ENCODE data around the gene SLC23A3. TPM values are rescaled to one million over a fixed set of nuclear protein-coding genes. Genes with fewer than 3 reads are reported as not detected.
A peak's percentile ranks its signal among the peaks of the same experiment; 100 is the strongest.

The SLC23A3 gene
- total RNA-seq, 2 donors from 2014 or later: 0.46 to 1.9 TPM

DNA sequence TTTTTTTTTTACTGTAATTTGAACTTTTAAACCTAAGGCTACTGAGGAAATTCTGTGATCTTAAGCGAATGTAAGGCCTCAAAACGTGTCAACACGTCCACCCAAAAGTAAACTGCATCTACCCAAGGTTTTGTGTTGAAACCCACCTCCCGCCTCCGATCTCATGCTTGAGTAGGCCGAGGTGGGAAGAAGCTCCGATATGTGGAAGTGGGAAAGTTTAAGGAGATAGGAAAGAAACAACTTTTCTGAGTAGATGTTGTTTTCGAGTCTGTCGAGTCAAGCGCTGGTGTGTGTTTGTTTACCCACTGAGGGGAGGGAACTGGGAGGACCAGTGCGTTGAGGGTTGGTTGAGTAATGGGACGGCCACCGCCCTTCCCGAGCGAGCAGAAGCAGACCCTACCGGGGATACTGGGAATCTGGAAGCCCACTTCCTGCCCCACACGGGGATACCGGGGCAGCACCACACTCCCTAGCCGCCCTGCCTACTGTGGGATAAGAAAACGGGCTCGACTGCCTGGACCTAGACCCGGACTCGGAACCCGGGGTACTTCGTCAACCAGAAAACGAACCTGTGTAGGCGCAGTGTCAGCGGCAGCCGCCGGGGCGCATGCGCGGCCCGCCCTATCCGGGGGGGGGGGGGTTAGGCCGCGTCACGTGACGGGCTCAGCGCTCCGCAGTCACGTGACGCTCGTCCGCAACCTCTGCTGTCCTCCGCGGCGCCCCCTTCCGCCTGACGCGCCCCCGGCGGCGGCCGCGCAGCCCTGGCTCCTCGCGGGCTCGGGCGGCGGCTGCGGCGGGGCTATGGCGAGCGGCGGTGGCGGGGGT lies 7.9 kb upstream of the SLC23A3 start, which contains the start of gene RETREG2:
Gene RETREG2 (plus strand): TSS at position 724 of the 825 bp plus-strand sequence. CDS start 78 bp downstream, at position 802.
- Mint-ChIP-seq H3K4me1 (peaks cover 19% of the 10 kb centered on the region), H3K9me3 (no peaks in the 10 kb centered on the region), H3K4me3 (peak within 1 kb of the TSS; percentile 76), H3K27me3 (ENCODE audit: insufficient read depth) (no peaks in the 10 kb centered on the region), H3K36me3 (ENCODE audit: low read depth) (peaks cover 31% of the 10 kb centered on the region), H3K27ac (peak within 1 kb of the TSS; percentile 95)
- Histone ChIP-seq H3K4me1 (ENCODE audit: control insufficient read depth, insufficient read depth, low read length) (no peaks in the 10 kb centered on the region), H3K27me3 (ENCODE audit: control insufficient read depth, insufficient read depth, low read length, poor library complexity, severe bottlenecking) (no peaks in the 10 kb centered on the region), H3K9me3 (ENCODE audit: control insufficient read depth, low read length) (no peaks in the 10 kb centered on the region), H3K36me3 (ENCODE audit: control insufficient read depth, insufficient read depth, low read length) (peaks cover 55% of the 10 kb centered on the region), H3K4me3 (ENCODE audit: low read length) (peak within 1 kb of the TSS; percentile 96), H3K9ac (ENCODE audit: extremely low read depth, low read length, poor library complexity, severe bottlenecking) (peak within 1 kb of the TSS; percentile 63), H3K27ac (ENCODE audit: low read depth, low read length) (peak within 1 kb of the TSS; percentile 78)
- peak; percentile 95 for DNase-seq
- 0 to 1% methylated on average over 31 to 67 of the region's 67 CpGs for WGBS, 2 experiments (ENCODE audit: insufficient coverage in 1 of 2, insufficient read length in 1 of 2)
- TF ChIP-seq, protein P1, sequence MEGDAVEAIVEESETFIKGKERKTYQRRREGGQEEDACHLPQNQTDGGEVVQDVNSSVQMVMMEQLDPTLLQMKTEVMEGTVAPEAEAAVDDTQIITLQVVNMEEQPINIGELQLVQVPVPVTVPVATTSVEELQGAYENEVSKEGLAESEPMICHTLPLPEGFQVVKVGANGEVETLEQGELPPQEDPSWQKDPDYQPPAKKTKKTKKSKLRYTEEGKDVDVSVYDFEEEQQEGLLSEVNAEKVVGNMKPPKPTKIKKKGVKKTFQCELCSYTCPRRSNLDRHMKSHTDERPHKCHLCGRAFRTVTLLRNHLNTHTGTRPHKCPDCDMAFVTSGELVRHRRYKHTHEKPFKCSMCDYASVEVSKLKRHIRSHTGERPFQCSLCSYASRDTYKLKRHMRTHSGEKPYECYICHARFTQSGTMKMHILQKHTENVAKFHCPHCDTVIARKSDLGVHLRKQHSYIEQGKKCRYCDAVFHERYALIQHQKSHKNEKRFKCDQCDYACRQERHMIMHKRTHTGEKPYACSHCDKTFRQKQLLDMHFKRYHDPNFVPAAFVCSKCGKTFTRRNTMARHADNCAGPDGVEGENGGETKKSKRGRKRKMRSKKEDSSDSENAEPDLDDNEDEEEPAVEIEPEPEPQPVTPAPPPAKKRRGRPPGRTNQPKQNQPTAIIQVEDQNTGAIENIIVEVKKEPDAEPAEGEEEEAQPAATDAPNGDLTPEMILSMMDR (conservative IDR thresholded peaks at IDR 0.05): peak; percentile 62

DNA sequence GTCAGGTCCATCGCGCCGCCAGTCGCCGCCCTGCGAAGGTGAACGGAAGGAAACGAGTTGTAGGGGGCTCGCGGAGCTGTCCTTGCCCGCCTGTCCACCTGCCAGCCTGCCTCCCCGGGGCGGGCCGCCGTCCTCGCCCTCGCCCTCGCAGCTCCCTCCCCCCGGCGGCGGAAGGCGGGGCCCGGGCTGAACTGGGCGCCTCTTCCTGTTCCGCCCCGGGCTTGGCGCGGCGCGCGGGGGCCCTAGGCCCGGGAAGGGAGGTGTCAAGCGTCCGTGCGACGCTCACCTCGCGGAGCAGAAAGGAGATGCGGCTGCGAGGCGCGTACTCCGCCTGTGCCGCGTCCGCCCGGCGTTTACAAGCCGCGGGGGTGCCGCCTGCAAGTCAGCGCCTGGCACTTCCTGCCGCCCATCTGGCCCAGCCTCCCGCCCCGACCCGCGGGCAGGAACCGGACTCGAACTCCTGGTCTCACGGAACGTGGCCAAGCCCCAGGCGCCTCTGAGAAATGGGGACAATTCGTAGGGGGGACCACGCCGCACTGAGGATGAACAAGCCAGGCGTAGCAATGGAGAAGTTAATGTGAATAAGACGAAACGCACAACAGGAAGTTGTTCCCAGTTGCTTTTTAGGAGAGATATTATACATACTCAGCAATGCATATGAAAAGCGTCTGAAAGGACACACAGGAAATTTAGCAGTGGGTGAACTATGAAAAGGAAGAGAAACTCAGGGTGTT lies 7.2 kb upstream of the SLC23A3 start, which contains the start of gene CNPPD1:
Gene CNPPD1 (minus strand): TSS at position 108 of the 734 bp plus-strand sequence. CDS start 97 bp downstream, at position 11.
- H3K4me3 Mint-ChIP-seq: peak within 1 kb of the TSS; percentile 76
- no peaks in the 10 kb centered on the region for H3K4me1 ChIP-seq (ENCODE audit: control insufficient read depth, insufficient read depth, low read length)
- peak within 1 kb of the TSS; percentile 95 for H3K27ac Mint-ChIP-seq
- DNase-seq: peak; percentile 92
- WGBS, 2 experiments (ENCODE audit: insufficient coverage in 1 of 2, insufficient read length in 1 of 2): 0% methylated on average over 9 to 69 of the region's 69 CpGs
- peaks cover 29% of the 10 kb centered on the region for H3K36me3 Mint-ChIP-seq (ENCODE audit: low read depth)
- peak within 1 kb of the TSS; percentile 78 for H3K27ac ChIP-seq (ENCODE audit: low read depth, low read length)
- H3K27me3 Mint-ChIP-seq (ENCODE audit: insufficient read depth): no peaks in the 10 kb centered on the region
- H3K9me3 ChIP-seq (ENCODE audit: control insufficient read depth, low read length): no peaks in the 10 kb centered on the region
- peak within 1 kb of the TSS; percentile 63 for H3K9ac ChIP-seq (ENCODE audit: extremely low read depth, low read length, poor library complexity, severe bottlenecking)
- TF ChIP-seq, protein P1 (conservative IDR thresholded peaks at IDR 0.05): peak; percentile 2
- no peaks in the 10 kb centered on the region for H3K27me3 ChIP-seq (ENCODE audit: control insufficient read depth, insufficient read depth, low read length, poor library complexity, severe bottlenecking)
- H3K4me3 ChIP-seq (ENCODE audit: low read length): peak within 1 kb of the TSS; percentile 96
- no peaks in the 10 kb centered on the region for H3K9me3 Mint-ChIP-seq
- H3K4me1 Mint-ChIP-seq: peaks cover 19% of the 10 kb centered on the region
- peaks cover 55% of the 10 kb centered on the region for H3K36me3 ChIP-seq (ENCODE audit: control insufficient read depth, insufficient read depth, low read length)

- Histone ChIP-seq H3K9me3 (ENCODE audit: control insufficient read depth, low read length) (no peaks in the 10 kb centered on the region), H3K27ac (ENCODE audit: low read depth, low read length) (peak overlapping the region; percentile 64), H3K27me3 (ENCODE audit: control insufficient read depth, insufficient read depth, low read length, poor library complexity, severe bottlenecking) (no peaks in the 10 kb centered on the region), H3K36me3 (ENCODE audit: control insufficient read depth, insufficient read depth, low read length) (peaks cover 46% of the 10 kb centered on the region), H3K4me3 (ENCODE audit: low read length) (peak overlapping the region; percentile 96), H3K4me1 (ENCODE audit: control insufficient read depth, insufficient read depth, low read length) (no peaks in the 10 kb centered on the region), H3K9ac (ENCODE audit: extremely low read depth, low read length, poor library complexity, severe bottlenecking) (peak overlapping the region; percentile 25)
- H3K4me1 Mint-ChIP-seq: peaks cover 19% of the 10 kb centered on the region
- peak overlapping the region; percentile 76 for H3K4me3 Mint-ChIP-seq
- TF ChIP-seq, protein P1 (conservative IDR thresholded peaks at IDR 0.05): peak; percentile 51
- no peaks in the 10 kb centered on the region for H3K9me3 Mint-ChIP-seq
- peak overlapping the region; percentile 55 for H3K27ac Mint-ChIP-seq
- DNase-seq: no peak
- H3K36me3 Mint-ChIP-seq (ENCODE audit: low read depth): peaks cover 22% of the 10 kb centered on the region
- no peaks in the 10 kb centered on the region for H3K27me3 Mint-ChIP-seq (ENCODE audit: insufficient read depth)
- WGBS, 2 experiments (ENCODE audit: insufficient coverage in 1 of 2, insufficient read length in 1 of 2): 4 to 5% methylated on average over 18 to 45 of the region's 45 CpGs
Observed at GRCh38 chr2:219175928-219176817, 6.3 kb upstream of the SLC23A3 start.

All from endodermal cell (in vitro differentiated cells).